T-helper 1 cell treated with Interleukin-12 subunit alpha and Interleukin-12 subunit beta and Interleukin-4 antibody, amounts not matched to agents 30 μg/mL and 1 μg/mL, for 36 hours (primary cell): ENCODE results near the gene TBC1D10B.

Experiments
- H3K27ac Mint-ChIP-seq: one replicate; pipeline ENCODE4 v1.8.0; 2021; ENCODE audit warnings: mild to moderate bottlenecking, mixed read lengths
- H3K27me3 Mint-ChIP-seq: one replicate; pipeline ENCODE4 v1.8.0; 2021; ENCODE audit warnings: low read depth, mixed read lengths
- H3K36me3 Mint-ChIP-seq: one replicate; pipeline ENCODE4 v1.8.0; 2021; ENCODE audit warnings: low read depth, mixed read lengths
- H3K4me1 Mint-ChIP-seq: one replicate; pipeline ENCODE4 v1.8.0; 2021; ENCODE audit warnings: low read depth, mixed read lengths
- H3K4me3 Mint-ChIP-seq: one replicate; pipeline ENCODE4 v1.8.0; 2021; ENCODE audit warnings: mild to moderate bottlenecking, moderate library complexity, mixed read lengths
- H3K9me3 Mint-ChIP-seq: one replicate; pipeline ENCODE4 v1.8.0; 2021; ENCODE audit warnings: mixed read lengths

TBC1D10B gene

DNA sequence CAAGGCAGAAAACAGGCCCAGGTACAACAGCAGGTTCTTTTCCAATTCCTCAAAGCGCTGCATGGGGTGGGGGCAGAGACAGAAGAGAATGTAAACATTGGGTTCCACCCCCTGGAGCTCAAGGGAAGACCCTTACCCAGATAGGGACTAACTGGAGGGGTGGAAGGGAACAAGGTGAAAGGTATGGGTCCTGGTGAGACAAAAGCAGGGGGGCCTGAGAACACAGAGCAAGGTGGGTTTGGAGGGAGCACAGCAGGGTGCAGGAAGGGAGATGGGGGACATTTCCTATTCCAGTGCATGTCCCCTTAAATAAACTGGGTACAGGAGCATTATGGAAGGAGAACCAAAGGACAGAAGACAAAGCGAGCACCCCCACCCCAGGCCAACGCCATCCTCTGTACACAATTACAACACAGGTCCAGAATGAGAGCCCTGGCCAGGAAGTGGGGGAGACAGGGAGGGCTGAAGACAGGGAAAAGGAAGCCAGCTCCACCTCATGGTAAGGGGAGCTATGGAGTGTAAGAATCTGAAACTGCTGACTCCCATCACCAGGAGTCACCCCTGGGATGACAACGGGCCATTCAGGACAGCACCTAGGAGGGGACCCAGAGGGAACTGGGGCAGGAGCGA lies 13.1 kb downstream of the TBC1D10B start:
- H3K4me3 Mint-ChIP-seq: no peak overlapping the region
- H3K9me3 Mint-ChIP-seq: no peaks in the 10 kb centered on the region
- H3K4me1 Mint-ChIP-seq: peaks cover 25% of the 10 kb centered on the region
- H3K36me3 Mint-ChIP-seq: peaks cover 46% of the 10 kb centered on the region
- H3K27ac Mint-ChIP-seq: peak overlapping the region; percentile 22
- no peaks in the 10 kb centered on the region for H3K27me3 Mint-ChIP-seq

- Mint-ChIP-seq H3K36me3 (peaks cover 48% of the 10 kb centered on the region), H3K27me3 (no peaks in the 10 kb centered on the region), H3K27ac (peak overlapping the region; percentile 82), H3K9me3 (no peaks in the 10 kb centered on the region), H3K4me1 (peaks cover 25% of the 10 kb centered on the region), H3K4me3 (peak overlapping the region; percentile 95)
Measured at GRCh38 chr16:30356401-30357084, 13.8 kb downstream of the TBC1D10B start.

GRCh38 chr16:30355954-30356308 lies 14.4 kb downstream of the TBC1D10B start:
- H3K36me3 Mint-ChIP-seq: peaks cover 48% of the 10 kb centered on the region
- H3K4me1 Mint-ChIP-seq: peaks cover 27% of the 10 kb centered on the region
- peak overlapping the region; percentile 95 for H3K4me3 Mint-ChIP-seq

GRCh38 chr16:30355144-30355953 lies 14.9 kb downstream of the TBC1D10B start, which contains the start of gene CD2BP2:
Gene CD2BP2, minus strand, starts transcription at chr16:30355308. Its CDS starts 627 bp downstream, at chr16:30354681.
- peak within 1 kb of the TSS; percentile 92 for H3K27ac Mint-ChIP-seq
- H3K4me3 Mint-ChIP-seq: peak within 1 kb of the TSS; percentile 95
- H3K36me3 Mint-ChIP-seq: peaks cover 44% of the 10 kb centered on the region
- peaks cover 28% of the 10 kb centered on the region for H3K4me1 Mint-ChIP-seq
- no peaks in the 10 kb centered on the region for H3K27me3 Mint-ChIP-seq
- no peaks in the 10 kb centered on the region for H3K9me3 Mint-ChIP-seq

More at GRCh38 chr16:30355954-30356308, 14.4 kb downstream of the TBC1D10B start:
- H3K9me3 Mint-ChIP-seq: no peaks in the 10 kb centered on the region
- H3K27ac Mint-ChIP-seq: peak overlapping the region; percentile 92
- no peaks in the 10 kb centered on the region for H3K27me3 Mint-ChIP-seq

GRCh38 chr16:30354423-30355143 lies 15.7 kb downstream of the TBC1D10B start:
- Mint-ChIP-seq H3K27me3 (no peaks in the 10 kb centered on the region), H3K4me3 (peak overlapping the region; percentile 95), H3K27ac (peak overlapping the region; percentile 92), H3K4me1 (peaks cover 27% of the 10 kb centered on the region), H3K9me3 (no peaks in the 10 kb centered on the region), H3K36me3 (peaks cover 44% of the 10 kb centered on the region)

DNA sequence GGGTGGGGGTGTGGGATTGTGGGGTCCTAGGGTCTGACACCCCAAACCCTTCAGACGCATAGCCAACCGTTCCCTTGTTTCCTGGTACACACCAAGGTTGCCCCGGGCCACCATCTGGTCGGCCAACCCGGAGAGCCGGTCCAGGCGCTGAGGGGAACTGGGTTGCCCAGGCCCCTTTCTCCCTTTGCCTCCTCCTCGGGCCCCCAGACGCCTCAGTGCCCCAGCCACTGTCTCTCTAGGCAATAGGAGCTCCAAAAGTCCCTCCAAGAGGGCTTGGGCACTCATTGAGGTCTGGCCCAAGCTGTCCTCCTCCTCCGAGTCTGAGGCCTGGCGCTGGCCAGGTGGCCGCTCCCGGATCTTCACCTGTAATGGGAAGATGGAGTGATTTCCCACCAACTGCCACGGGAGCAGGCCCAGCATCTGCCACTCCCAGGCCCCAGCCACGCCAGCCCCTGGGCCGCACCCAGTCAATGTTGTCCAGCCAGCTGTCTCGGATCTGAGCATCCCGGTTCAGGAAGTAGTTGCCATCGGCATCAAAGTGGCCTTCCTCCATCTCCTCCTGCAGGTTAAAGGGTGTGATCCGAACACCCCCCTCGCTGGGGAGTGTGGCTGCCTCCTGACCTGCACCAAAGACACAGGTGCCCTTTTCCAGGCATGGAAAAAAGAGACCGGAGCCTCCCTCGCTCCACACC lies 16.7 kb downstream of the TBC1D10B start:
- Mint-ChIP-seq H3K9me3 (no peaks in the 10 kb centered on the region), H3K36me3 (peaks cover 46% of the 10 kb centered on the region), H3K27ac (no peak overlapping the region), H3K4me1 (peaks cover 27% of the 10 kb centered on the region), H3K4me3 (peak overlapping the region; percentile 95), H3K27me3 (no peaks in the 10 kb centered on the region)

DNA sequence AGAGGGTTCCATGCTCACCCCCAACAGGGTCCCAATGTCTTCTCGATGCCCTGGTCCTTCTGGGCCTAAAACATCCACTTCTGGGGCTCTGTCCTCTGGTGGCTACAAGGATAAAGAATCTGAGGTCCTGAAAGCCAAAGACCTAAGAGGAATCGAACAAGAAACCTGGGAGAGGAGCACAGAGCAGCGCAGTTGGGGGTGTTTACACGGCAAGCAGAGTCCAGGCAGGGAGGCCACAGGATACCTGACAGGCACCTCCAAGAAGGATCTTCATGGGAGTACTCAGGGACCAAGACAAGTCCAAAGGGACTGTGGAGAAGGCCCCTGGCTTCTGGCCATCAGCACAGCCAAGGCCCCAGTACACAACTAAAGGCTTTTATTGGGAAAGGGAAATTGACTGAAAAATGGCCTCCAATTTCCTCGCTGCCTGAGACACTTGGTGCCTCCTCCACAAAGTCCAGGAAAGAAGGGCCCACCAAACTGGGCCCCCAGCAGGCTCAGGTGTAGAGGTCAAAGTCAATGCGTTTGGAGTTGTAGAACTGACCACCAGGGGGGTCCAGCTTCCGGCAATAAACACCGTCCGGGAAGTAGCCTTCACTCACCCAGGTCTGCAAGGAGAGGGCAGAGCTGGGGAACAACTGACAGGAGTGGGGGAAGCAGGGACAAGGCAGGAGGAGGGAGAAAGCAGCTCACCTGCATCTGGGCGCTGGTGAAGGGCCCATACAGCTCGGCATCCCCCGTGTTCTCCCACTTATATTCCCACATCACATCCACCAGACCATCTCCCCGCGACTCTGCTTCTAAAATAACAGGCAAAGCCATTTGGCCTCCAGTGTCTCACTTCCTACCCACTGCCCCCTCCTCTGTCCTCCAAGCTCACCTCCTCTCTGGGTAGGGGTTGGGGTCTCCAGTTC lies 17.5 kb downstream of the TBC1D10B start:
- H3K9me3 Mint-ChIP-seq: no peaks in the 10 kb centered on the region
- H3K27me3 Mint-ChIP-seq: no peaks in the 10 kb centered on the region
- no peak overlapping the region for H3K27ac Mint-ChIP-seq
- H3K4me1 Mint-ChIP-seq: peaks cover 27% of the 10 kb centered on the region
- peaks cover 44% of the 10 kb centered on the region for H3K36me3 Mint-ChIP-seq
- H3K4me3 Mint-ChIP-seq: peak overlapping the region; percentile 28

GRCh38 chr16:30351586-30352419 lies 18.5 kb downstream of the TBC1D10B start:
- Mint-ChIP-seq H3K27me3 (no peaks in the 10 kb centered on the region), H3K4me3 (no peak overlapping the region), H3K9me3 (no peaks in the 10 kb centered on the region), H3K36me3 (peaks cover 38% of the 10 kb centered on the region), H3K4me1 (peaks cover 24% of the 10 kb centered on the region), H3K27ac (no peak overlapping the region)

GRCh38 chr16:30351001-30351441 lies 19.3 kb downstream of the TBC1D10B start:
- Mint-ChIP-seq H3K4me3 (no peak overlapping the region), H3K9me3 (no peaks in the 10 kb centered on the region), H3K36me3 (peaks cover 33% of the 10 kb centered on the region), H3K27me3 (no peaks in the 10 kb centered on the region), H3K27ac (no peak overlapping the region), H3K4me1 (peaks cover 21% of the 10 kb centered on the region)

GRCh38 chr16:30350134-30350871 lies 20.0 kb downstream of the TBC1D10B start:
- Mint-ChIP-seq H3K4me1 (peaks cover 18% of the 10 kb centered on the region), H3K27me3 (no peaks in the 10 kb centered on the region), H3K4me3 (no peak overlapping the region), H3K9me3 (no peaks in the 10 kb centered on the region), H3K36me3 (peaks cover 33% of the 10 kb centered on the region), H3K27ac (peak overlapping the region; percentile 57)

GRCh38 chr16:30349675-30350074 lies 20.6 kb downstream of the TBC1D10B start:
- H3K27me3 Mint-ChIP-seq: no peaks in the 10 kb centered on the region

DNA sequence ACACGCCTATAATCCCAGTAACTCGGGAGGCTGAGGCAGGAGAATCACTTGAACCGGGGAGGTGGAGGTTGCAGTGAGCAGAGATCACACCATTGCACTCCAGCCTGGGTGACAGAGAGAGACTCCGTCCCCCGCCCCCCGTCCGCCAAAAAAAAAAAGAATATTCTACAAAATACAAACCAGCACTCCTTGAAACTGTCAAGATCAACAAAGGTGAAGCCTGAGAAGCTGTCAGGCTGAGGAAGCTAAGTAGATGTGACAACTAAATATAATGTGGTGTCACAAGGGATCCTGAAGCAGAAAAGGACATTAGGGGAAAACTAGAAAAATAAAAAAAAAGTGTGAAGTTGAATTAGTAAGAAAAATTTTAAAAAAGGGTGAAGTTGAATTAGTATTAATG lies 21.4 kb downstream of the TBC1D10B start:
- Mint-ChIP-seq H3K4me1 (peaks cover 10% of the 10 kb centered on the region), H3K9me3 (no peaks in the 10 kb centered on the region), H3K27me3 (no peaks in the 10 kb centered on the region), H3K27ac (no peak overlapping the region), H3K36me3 (peaks cover 25% of the 10 kb centered on the region), H3K4me3 (no peak overlapping the region)

More at GRCh38 chr16:30349675-30350074, 20.6 kb downstream of the TBC1D10B start:
- peaks cover 28% of the 10 kb centered on the region for H3K36me3 Mint-ChIP-seq
- H3K4me1 Mint-ChIP-seq: peaks cover 15% of the 10 kb centered on the region
- H3K9me3 Mint-ChIP-seq: no peaks in the 10 kb centered on the region
- H3K4me3 Mint-ChIP-seq: no peak overlapping the region
- peak overlapping the region; percentile 49 for H3K27ac Mint-ChIP-seq
